HepG2 (cell line): ENCODE results near the gene FHDC1. TPM values are rescaled to one million over a fixed set of nuclear protein-coding genes. Genes with fewer than 3 reads are reported as not detected.

Experiments used
- ATAC-seq: fragments of 200-7000 bp; cut with Tn5 transposase; 3 replicates; pipeline ENCODE4 v1.9.1; 2020; ENCODE audit warnings: mild to moderate bottlenecking, moderate library complexity
- BruUV-seq: library from RNA; stranded (reverse); fragments of 400-500 nt; replicated peaks from 2 replicates; lab custom pipeline; 2021; lab: Mats Ljungman, UMichigan
- CTCF ChIA-PET: fragments of 300-600 bp; formaldehyde crosslinking; extraction: SDS; loops from one replicate; lab custom pipeline; 2021; ENCODE audit warnings: low total read pairs, inconsistent platforms, low intra/inter-chr PET ratio; lab: Yijun Ruan, JAX
- POLR2A ChIA-PET: fragments of 350-600 bp; sonication (Branson Sonifier 250); formaldehyde crosslinking; loops from one replicate; lab custom pipeline; 2020; ENCODE audit warnings: antibody characterized with exemption, inconsistent platforms; lab: Yijun Ruan, JAX
- DNase-seq: peaks from one replicate; pipeline ENCODE4 v3.0.0-alpha.2; 2015; ENCODE audit warnings: low spot score
- FAIRE-seq: peaks from 3 replicates; lab custom pipeline; 2011; peaks lifted over from hg19 to GRCh38; lab: Jason Lieb, UNC
- H2AFZ ChIP-seq: one replicate; pipeline ENCODE4 v1.6.1; 2011; ENCODE audit warnings: low read length, inconsistent platforms
- H3K27ac ChIP-seq: fragments of 300-600 bp; 3 replicates; pipeline ENCODE4 v1.8.0; 2011; ENCODE audit warnings: mixed run types, mild to moderate bottlenecking, mixed read lengths, low read length, inconsistent platforms; ENCODE audit not compliant: insufficient read depth; ENCODE audit errors: extremely low read length
- H3K27me3 ChIP-seq, 2 experiments: fragments of 200-600 bp in 1 of 2; 2 replicates in 1 of 2; 3 replicates in 1 of 2; pipeline versions ENCODE4 v1.6.0 to v1.8.0; 2011; ENCODE audit warnings: low read length in 2 of 2, mild to moderate bottlenecking in 2 of 2, moderate library complexity in 2 of 2, inconsistent platforms in 1 of 2; ENCODE audit not compliant: insufficient read depth in 2 of 2, control insufficient read depth in 1 of 2
- H3K36me3 ChIP-seq, 2 experiments: fragments of 200-600 bp in 1 of 2; replicated peaks in 1 of 2; 2 replicates in 1 of 2; 3 replicates in 1 of 2; pipeline versions ENCODE4 v1.5.1 to v1.8.0; 2011; ENCODE audit warnings: low read length in 2 of 2, inconsistent platforms in 1 of 2; ENCODE audit not compliant: insufficient read depth in 2 of 2, control insufficient read depth in 1 of 2
- H3K4me1 ChIP-seq: 2 replicates; pipeline ENCODE4 v1.5.1; 2012; ENCODE audit warnings: low read length, inconsistent platforms; ENCODE audit not compliant: insufficient read depth
- H3K4me2 ChIP-seq: 2 replicates; pipeline ENCODE4 v1.6.0; 2011; ENCODE audit warnings: low read depth, low read length, inconsistent platforms
- H3K4me3 ChIP-seq, 3 experiments: fragments of 200-600 bp in 1 of 3; sonication (generic), shearing (Covaris generic) in 1 of 3; replicated peaks in 1 of 3; 2 replicates each; pipeline ENCODE4 v1.5.1; 2011 to 2016; ENCODE audit warnings: low read length in 3 of 3, inconsistent platforms in 2 of 3, low read depth in 2 of 3, mild to moderate bottlenecking in 2 of 3, control low read depth in 1 of 3, mixed read lengths in 1 of 3; ENCODE audit not compliant: insufficient read depth in 1 of 3
- H3K79me2 ChIP-seq: one replicate; pipeline ENCODE4 v1.6.1; 2011; ENCODE audit warnings: low read length, inconsistent platforms; ENCODE audit not compliant: insufficient read depth
- H3K9ac ChIP-seq: 2 replicates; pipeline ENCODE4 v1.6.0; 2011; ENCODE audit warnings: mild to moderate bottlenecking, low read depth, low read length, inconsistent platforms; ENCODE audit not compliant: insufficient read depth
- H3K9me3 ChIP-seq: 2 replicates; pipeline ENCODE4 v1.5.1; 2012; ENCODE audit warnings: mild to moderate bottlenecking, low read length
- H4K20me1 ChIP-seq: 2 replicates; pipeline ENCODE4 v1.6.0; 2011; ENCODE audit warnings: inconsistent platforms, mild to moderate bottlenecking, low read length, moderate library complexity; ENCODE audit not compliant: insufficient read depth
- E2F5 ChIP-seq: sonication (generic); formaldehyde crosslinking; conservative IDR thresholded peaks from 2 replicates; pipeline ENCODE4 v1.4.0; 2020; ENCODE audit warnings: missing genetic modification reagents
- EZH2 ChIP-seq: conservative IDR thresholded peaks from 2 replicates; pipeline ENCODE4 v1.6.1; 2012; ENCODE audit warnings: mild to moderate bottlenecking, low read depth, low read length, moderate library complexity
- KLF15 ChIP-seq: sonication (generic); formaldehyde crosslinking; IDR thresholded peaks from 2 replicates; pipeline ENCODE4 v1.8.1; 2023; ENCODE audit warnings: borderline replicate concordance, mild to moderate bottlenecking, inconsistent platforms, missing genetic modification reagents, mixed read lengths
- MXI1 ChIP-seq: IDR thresholded peaks from 3 replicates; pipeline ENCODE4 v1.6.1; 2012; ENCODE audit warnings: low read depth, low read length, inconsistent platforms, borderline replicate concordance
- PRMT3 ChIP-seq: sonication (generic); formaldehyde crosslinking; IDR thresholded peaks from 2 replicates; pipeline ENCODE4 v1.8.1; 2022; ENCODE audit warnings: low read depth, mild to moderate bottlenecking, moderate library complexity, missing genetic modification reagents, borderline replicate concordance
- RAD21 ChIP-seq: fragments of 450-650 bp; formaldehyde crosslinking; IDR thresholded peaks from 2 replicates; pipeline ENCODE4 v1.5.0; 2020; ENCODE audit warnings: mild to moderate bottlenecking
- SALL1 ChIP-seq: sonication (generic); formaldehyde crosslinking; IDR thresholded peaks from 2 replicates; pipeline ENCODE4 v1.8.0; 2022; ENCODE audit warnings: mild to moderate bottlenecking, missing genetic modification reagents
- SATB2 ChIP-seq: sonication (generic); formaldehyde crosslinking; IDR thresholded peaks from 2 replicates; pipeline ENCODE4 v1.5.0; 2020; ENCODE audit warnings: missing genetic modification reagents
- SP140L ChIP-seq: sonication (generic); formaldehyde crosslinking; IDR thresholded peaks from 2 replicates; pipeline ENCODE4 v1.4.0; 2020; ENCODE audit warnings: missing genetic modification reagents, borderline replicate concordance
- ZEB1 ChIP-seq: IDR thresholded peaks from 2 replicates; pipeline ENCODE4 v1.6.1; 2012; ENCODE audit warnings: mild to moderate bottlenecking, low read depth, inconsistent platforms; ENCODE audit not compliant: insufficient replicate concordance
- ZNF501 ChIP-seq: sonication (generic); formaldehyde crosslinking; IDR thresholded peaks from 2 replicates; pipeline ENCODE4 v1.5.1; 2020; ENCODE audit warnings: mild to moderate bottlenecking, moderate library complexity, missing genetic modification reagents
- ZNF879 ChIP-seq: sonication (generic); formaldehyde crosslinking; IDR thresholded peaks from 2 replicates; pipeline ENCODE4 v1.8.1; 2023; ENCODE audit warnings: missing genetic modification reagents
- WGBS: methylation state at CpG from one replicate; pipeline ENCODE4 v1.1.6; 2017; ENCODE audit warnings: low lambda C conversion rate; 5-methylcytosine and 5-hydroxymethylcytosine counted together
- in situ Hi-C: cut with HindIII; loops from 2 replicates; pipeline ENCODE4 v1.10.0; 2017; ENCODE audit warnings: low pct_unique_long_range_greater_than_20kb; ENCODE audit not compliant: extremely low pct_ligation_motif_present
- intact Hi-C: fragments of 100-400 bp; cut with micrococcal nuclease; formaldehyde crosslinking; loops from one replicate; pipeline ENCODE4 v1.10.0; 2022; ENCODE audit not compliant: unreplicated experiment
- polyA plus RNA-seq, 8 experiments: library from polyadenylated mRNA; depleted of rRNA in 3 of 8; stranded (reverse) in 7 of 8; unstranded in 1 of 8; fragments of >200 nt; fragmentation: Illumina TruSeq in 4 of 8; extraction: Trizol in 4 of 8; gene quantifications; 2 replicates each; pipeline versions ENCODE4 v1.2.1 to v1.2.3, GENCODE V29; 2011 to 2016; ENCODE audit warnings: low read depth in 4 of 8, missing spikeins in 1 of 8, mixed read lengths in 1 of 8; ENCODE audit not compliant: insufficient read depth in 1 of 8
- total RNA-seq, 5 experiments: library from RNA; depleted of rRNA; stranded (reverse); fragments of >200 nt; fragmentation: Illumina TruSeq; extraction: Trizol; gene quantifications; 2 replicates each; pipeline ENCODE4 v1.2.3, GENCODE V29; 2016; ENCODE audit warnings: low read depth in 1 of 5
- TF ChIP-seq, protein P1 (sequence below), 2 experiments: sonication (generic) in 1 of 2; formaldehyde crosslinking in 1 of 2; IDR thresholded peaks; 2 replicates each; pipeline versions ENCODE4 v1.5.1 to v1.6.1; 2011 to 2020; ENCODE audit warnings: borderline replicate concordance in 1 of 2, low read depth in 1 of 2, low read length in 1 of 2, mild to moderate bottlenecking in 1 of 2, missing genetic modification reagents in 1 of 2, moderate library complexity in 1 of 2
- TF ChIP-seq, protein P2 (sequence below): sonication (generic); formaldehyde crosslinking; IDR thresholded peaks from 2 replicates; pipeline ENCODE4 v1.4.0; 2020; ENCODE audit warnings: missing genetic modification reagents, mild to moderate bottlenecking, borderline replicate concordance
- TF ChIP-seq, protein P3 (sequence below): sonication (generic); formaldehyde crosslinking; conservative IDR thresholded peaks from 2 replicates; pipeline ENCODE4 v1.5.0; 2020; ENCODE audit warnings: missing genetic modification reagents

FHDC1 gene
- total and polyA plus RNA-seq, 2 of the 13 experiments (the other 11 are each of a cell fraction or from before 2014, with no cell fraction given) = 0.07 to 0.15 TPM

DNA sequence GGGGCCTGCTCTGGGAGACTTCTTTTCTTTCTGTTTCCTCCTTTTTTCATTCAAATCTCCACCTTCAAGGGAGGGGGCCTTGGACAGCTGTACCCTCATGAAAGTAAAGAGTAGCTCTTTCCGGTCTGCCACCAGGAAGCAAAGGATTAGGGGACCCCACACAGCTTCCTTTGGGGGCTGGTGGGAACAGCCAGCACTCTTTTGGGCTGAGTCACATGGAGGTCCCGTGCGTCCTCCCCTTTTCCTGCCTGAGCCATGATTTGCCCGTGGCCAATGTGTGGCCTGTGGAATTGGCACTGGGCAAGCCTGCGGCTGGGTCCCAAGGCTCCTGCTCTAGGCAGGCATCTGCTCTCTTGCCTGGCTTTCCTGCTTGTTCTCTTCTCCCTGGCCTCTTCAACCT, 65.5 kb downstream of the FHDC1 start:
- Histone ChIP-seq H4K20me1 (no peaks in the 10 kb centered on the region), H3K9me3 (no peaks in the 10 kb centered on the region), H2AFZ (no peak overlapping the region), H3K27me3 (peaks cover 4 to 54% of the 10 kb centered on the region in 2 experiments; a peak in 4 of 5 replicates)
- intact Hi-C loops = no loop called here
- ATAC-seq = no peak
- in situ Hi-C loops = no loop called here
- TF ChIP-seq SP140L (CRISPR knock-in tag) (no peak), KLF15 (CRISPR knock-in tag) (no peak), PRMT3 (CRISPR knock-in tag) (no peak), ZNF879 (CRISPR knock-in tag) (no peak), ZNF501 (CRISPR knock-in tag) (no peak), EZH2 (no peak), RAD21 (CRISPR knock-in tag) (no peak), SALL1 (CRISPR knock-in tag) (no peak), E2F5 (CRISPR knock-in tag) (no peak), SATB2 (CRISPR knock-in tag) (no peak), MXI1 (no peak), ZEB1 (no peak)
- TF ChIP-seq, protein P1, sequence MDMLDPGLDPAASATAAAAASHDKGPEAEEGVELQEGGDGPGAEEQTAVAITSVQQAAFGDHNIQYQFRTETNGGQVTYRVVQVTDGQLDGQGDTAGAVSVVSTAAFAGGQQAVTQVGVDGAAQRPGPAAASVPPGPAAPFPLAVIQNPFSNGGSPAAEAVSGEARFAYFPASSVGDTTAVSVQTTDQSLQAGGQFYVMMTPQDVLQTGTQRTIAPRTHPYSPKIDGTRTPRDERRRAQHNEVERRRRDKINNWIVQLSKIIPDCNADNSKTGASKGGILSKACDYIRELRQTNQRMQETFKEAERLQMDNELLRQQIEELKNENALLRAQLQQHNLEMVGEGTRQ (IDR thresholded peaks at IDR 0.05; ENCODE audit: low read depth, low read length) = no peak
- TF ChIP-seq, protein P1 (CRISPR knock-in tag; IDR thresholded peaks at IDR 0.05; ENCODE audit: borderline replicate concordance) = no peak
- TF ChIP-seq, protein P2, sequence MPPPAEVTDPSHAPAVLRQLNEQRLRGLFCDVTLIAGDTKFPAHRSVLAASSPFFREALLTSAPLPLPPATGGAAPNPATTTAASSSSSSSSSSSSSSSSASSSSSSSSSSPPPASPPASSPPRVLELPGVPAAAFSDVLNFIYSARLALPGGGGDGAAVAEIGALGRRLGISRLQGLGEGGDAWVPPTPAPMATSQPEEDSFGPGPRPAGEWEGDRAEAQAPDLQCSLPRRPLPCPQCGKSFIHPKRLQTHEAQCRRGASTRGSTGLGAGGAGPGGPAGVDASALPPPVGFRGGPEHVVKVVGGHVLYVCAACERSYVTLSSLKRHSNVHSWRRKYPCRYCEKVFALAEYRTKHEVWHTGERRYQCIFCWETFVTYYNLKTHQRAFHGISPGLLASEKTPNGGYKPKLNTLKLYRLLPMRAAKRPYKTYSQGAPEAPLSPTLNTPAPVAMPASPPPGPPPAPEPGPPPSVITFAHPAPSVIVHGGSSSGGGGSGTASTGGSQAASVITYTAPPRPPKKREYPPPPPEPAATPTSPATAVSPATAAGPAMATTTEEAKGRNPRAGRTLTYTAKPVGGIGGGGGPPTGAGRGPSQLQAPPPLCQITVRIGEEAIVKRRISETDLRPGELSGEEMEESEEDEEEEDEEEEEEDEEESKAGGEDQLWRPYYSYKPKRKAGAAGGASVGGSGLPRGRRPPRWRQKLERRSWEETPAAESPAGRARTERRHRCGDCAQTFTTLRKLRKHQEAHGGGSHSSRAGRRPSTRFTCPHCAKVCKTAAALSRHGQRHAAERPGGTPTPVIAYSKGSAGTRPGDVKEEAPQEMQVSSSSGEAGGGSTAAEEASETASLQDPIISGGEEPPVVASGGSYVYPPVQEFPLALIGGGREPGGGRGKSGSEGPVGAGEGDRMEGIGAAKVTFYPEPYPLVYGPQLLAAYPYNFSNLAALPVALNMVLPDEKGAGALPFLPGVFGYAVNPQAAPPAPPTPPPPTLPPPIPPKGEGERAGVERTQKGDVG (CRISPR knock-in tag) = no peak
- TF ChIP-seq, protein P3, sequence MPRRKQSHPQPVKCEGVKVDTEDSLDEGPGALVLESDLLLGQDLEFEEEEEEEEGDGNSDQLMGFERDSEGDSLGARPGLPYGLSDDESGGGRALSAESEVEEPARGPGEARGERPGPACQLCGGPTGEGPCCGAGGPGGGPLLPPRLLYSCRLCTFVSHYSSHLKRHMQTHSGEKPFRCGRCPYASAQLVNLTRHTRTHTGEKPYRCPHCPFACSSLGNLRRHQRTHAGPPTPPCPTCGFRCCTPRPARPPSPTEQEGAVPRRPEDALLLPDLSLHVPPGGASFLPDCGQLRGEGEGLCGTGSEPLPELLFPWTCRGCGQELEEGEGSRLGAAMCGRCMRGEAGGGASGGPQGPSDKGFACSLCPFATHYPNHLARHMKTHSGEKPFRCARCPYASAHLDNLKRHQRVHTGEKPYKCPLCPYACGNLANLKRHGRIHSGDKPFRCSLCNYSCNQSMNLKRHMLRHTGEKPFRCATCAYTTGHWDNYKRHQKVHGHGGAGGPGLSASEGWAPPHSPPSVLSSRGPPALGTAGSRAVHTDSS (CRISPR knock-in tag) = no peak
- TF ChIP-seq, all 625 proteins: peak for 0
- H3K4me3 ChIP-seq = no peak overlapping the region
- H3K27ac ChIP-seq = no peak overlapping the region
- H3K4me2 ChIP-seq = no peak overlapping the region
- no TSS peak for BruUV-seq
- no peaks in the 10 kb centered on the region for H3K36me3 ChIP-seq
- ChIA-PET CTCF (no interaction called here), POLR2A (no interaction called here)
- FAIRE-seq = no peak
- WGBS = 40% methylated on average over 5 of the region's 5 CpGs
- H3K79me2 ChIP-seq = no peaks in the 10 kb centered on the region
- no peak for DNase-seq
- no peak overlapping the region for H3K9ac ChIP-seq
- 0 out of 2 replicates have a peak, but pooled peaks cover 7% of the 10 kb centered on the region for H3K4me1 ChIP-seq
